GM19452 (cell line): ENCODE measurements around the gene TMEM269.
"Not testable (repeated sequence)": the region's sequence is repeated elsewhere in the genome, so short reads cannot be mapped to it uniquely, and the experiment has no call there.

ENCODE experiments used
- ATAC-seq: cut with Tn5 transposase; IDR thresholded peaks from one replicate; pipeline ENCODE4 v1.9.1; 2021; ENCODE audit not compliant: unreplicated experiment

TMEM269 gene

DNA sequence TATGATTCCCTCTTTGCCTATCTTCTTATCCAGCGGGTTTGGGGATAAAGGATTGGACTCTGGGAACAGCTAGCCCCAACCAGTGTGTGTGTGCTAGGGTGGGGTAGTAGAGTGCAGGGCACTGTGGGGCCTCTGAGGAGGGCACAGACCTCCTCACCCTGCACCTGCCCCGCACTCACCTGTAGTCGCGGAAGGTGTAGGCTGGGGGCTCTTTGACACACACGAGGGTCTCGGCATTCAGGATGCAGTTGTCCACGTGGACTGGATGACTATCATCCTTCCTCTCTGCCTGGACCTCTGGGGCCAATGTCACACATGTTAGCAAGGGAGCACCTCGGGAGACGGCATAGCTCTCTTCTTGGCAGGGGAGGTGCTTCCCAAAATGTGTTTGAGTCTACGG is 36.8 kb upstream of the TMEM269 start:
- no peak for ATAC-seq

DNA sequence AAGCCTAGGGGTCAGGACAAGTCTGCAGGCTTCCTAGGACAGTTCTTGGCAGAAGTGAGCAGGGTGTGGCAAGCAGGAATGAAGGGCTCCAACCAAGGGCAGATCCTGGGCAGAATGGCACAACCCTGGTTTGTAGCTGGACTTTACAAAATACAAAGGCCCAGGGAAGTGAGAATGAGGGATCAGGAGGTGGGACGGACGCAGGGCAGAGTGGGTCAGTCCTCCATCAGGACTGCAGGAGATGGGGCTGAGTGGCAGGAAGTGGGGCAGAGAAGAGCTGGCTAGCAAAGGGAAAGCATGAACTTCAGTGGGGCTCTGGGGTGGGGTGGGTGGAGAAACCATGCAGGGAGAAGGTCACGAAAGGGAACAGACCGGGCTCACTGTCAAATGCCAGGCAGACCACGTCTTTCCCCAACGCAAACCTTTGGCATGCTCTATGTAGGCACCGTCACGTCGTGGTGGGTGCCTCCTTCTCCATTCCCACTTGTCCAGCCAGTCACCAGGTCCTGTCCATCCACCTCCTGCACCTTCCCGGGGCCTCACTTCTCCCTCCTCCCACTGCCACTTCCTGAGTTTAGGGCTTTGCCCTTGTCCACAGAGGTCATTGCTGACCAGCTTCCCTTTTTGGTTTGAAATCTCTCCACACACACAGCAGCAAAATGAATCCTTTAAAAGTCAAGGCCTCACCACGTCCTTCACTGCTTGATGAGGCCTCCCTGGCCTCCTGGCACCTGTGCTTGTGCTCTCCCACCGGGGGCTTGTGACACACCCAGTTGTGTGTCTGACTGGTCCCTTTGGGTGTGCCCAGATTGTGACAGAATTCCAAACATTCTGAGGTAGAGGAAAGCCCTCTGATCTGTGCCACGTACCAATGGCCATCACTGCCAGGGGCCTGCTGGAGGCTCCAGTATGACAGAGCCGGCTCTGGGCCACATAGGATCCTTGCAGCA is 36.1 kb upstream of the TMEM269 start:
- ATAC-seq = no peak

DNA sequence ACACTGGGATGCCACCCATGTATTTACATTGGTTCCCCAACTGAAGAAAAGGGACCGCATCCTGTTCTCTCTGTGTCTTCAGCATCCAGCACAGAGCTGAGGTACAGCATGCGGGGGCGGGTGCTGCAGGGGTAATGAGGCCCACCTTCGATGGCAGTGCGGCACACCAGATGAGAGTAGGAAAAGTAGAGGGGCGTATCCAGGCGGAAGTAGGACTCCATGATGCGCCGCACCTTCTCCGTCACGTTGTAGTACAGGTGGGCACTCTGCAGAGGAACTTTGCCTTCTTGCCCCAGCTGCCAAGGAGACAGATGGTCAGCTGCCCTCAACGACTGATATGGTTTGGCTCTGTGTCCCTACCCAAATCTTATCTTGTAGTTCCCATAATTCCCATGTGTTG is 34.8 kb upstream of the TMEM269 start:
- ATAC-seq = no peak

DNA sequence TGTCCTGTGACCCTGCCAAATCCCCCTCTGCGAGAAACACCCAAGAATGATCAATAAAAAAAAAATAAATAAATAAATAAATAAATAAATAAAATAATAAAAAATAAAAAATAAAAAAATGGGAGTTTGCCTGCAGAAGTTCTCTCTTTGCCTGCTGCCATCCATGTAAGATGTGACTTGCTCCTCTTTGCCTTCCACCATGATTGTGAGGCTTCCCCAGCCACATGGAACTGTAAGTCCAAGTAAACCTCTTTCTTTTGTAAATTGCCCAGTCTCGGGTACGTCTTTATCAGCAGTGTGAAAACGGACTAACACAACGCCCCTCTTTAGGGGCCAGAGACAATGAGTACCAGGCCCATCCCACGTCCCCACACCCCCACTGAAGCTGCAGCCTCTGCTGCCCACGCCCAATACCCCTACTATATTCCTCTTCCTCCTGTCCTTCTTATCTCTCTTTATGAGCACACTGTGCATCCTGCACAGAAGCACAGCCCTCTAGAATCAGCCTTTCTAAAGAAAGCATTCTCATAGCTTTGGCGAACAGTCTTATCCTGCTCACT is 33.2 kb upstream of the TMEM269 start:
- ATAC-seq = not testable (repeated sequence)

DNA sequence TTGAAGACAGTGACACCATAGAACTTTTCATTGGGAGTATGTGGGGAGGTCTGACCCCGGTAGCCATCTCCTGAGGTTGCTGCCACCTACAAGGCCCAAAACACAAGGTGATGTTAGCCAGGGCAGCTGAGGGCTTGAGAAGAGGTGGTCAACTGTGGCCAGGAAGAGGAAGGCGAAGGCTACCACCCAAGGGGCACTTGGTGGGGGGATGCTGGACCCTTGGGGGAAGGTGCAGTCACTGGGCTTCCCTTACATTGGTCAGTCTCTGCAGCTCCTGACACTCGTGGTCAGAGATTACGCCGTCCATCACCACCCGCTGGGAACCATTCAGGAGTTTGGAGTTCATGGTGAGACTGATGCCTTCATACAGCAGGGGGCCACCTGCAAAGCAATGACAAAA is 32.5 kb upstream of the TMEM269 start:
- no peak for ATAC-seq

DNA sequence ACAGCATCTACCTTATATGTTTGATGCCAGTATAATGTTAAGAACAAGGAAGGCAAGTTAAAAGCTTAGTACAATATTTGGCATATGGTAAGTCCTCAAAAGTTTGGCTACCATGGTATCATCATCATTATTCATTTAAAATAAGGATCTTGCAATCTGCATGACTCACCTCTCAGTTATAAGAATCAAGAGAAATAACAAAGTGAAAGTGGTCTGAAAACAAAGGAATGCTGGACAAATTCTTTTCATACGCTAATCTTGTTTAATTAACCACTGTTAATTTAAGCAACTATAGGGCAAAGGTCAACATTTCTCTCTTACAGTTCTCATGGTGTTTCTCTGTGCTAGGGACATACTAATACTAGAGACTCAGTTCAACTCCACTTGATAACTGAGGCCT is 31.7 kb upstream of the TMEM269 start:
- ATAC-seq = no peak

DNA sequence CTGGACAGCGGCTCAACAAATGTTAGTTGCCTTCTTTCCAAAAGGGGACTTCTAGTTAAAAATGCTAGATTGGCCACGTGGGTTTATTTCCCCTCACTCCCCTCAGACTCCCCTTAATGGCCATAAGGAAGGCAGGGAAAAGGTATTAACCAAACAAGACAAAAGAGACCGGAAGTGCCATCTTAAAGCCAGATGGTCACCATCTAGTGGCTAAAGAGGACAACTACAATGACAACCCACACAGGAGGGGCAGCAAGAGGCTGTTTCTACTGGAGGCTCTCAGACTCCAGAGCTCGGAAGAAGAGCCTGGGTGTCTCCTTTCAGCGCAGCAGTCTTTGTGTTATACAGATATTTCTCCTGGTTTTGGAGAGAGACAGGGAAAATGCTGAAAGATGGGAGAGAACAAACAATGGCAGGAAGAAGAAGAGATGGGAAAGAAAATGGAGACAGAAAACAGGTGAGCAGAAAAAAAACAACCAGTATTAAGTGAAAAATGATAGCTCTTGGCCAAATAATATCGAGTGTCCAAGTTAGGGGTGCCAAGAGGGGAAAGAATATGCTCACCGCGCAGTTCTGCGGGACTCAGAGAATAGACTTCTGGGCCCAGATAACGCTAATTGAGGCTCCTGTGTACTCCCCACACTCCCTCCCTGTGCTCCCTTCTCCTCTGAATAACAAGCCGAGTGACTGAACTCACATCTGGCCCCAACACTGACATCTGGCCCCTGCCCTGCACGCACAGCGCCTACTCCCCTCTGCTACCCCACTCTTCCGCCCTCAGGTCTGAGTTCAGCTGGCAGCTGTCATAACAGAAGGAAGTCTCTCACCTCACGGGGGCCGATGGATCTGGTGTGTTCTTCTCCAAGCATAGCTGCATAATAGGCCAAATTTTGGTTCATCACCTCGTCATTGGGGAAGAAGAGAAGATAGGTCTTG is 27.6 kb upstream of the TMEM269 start:
- no peak for ATAC-seq

DNA sequence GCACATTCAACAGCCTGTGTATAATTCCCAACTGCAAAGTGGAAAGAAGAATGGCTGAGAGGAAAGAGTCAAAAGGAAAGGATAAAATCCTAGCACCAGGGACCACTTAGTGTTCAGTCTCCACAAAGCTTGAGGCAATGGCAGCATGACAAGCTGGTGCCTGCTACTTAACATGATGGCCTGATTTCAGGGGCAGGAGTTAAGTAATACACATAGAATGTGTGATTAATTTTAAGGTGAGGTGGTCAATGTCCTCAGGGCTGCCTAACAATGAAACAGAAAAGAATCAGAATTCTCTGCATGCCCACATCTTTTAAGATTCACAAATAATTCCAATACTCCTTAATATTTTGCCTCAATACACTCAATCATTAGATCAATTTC is 26.9 kb upstream of the TMEM269 start:
- no peak for ATAC-seq

DNA sequence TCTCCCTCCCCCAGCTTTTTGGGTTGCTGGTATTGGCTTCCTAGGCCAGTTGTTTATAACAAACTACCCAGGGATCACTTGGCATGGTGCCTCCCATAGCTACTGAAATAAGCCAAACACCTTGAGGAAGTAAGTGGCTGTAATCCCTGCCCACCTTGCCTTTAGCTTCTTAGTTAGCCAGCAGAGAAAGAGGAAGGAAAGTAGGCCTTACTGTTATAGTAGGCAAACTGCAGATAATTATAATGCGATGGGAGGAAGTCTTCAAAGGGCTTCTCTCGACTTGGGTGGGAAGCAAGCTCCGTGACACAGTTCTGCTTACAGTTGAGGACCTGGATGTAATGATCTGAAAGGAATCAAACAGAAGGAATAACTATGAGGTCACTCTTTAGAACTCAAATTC is 26.1 kb upstream of the TMEM269 start:
- no peak for ATAC-seq

DNA sequence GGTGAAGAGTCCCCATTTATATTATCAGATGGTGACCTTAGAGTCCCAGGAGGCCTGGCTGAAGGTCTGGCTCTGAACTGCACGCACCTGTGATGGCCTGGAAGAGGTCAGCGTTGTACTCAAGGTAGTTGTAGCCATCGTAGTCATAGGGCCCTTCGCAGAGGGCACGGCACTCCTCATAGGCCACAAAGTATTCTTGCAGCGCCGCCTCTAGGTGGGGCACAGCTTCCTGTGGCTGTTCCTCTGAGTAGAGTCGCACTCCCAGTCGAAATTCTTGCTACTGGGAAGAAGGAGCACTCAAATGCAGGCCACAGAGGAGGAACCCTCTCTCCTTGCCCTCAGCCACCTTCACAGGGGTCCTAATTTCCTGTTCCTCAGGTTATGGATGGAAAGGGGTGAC is 25.7 kb upstream of the TMEM269 start:
- no peak for ATAC-seq

DNA sequence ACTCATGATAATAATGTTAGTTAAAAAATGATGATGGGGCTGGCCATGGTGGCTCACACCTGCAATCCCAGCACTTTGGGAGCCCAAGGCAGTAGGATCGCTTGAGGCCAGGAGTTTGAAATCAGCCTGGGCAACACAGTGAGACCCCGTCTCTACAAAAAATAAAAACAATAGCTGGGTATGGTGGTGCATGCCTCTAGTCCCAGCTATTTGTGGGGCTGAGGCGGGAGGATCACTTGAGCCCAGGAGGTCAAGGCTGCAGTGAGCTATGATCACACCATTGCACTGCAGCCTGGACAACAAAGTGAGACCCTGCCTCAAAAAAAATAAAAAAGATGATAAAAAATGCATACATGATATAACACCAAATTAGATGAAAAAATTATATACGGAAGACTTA is 23.2 kb upstream of the TMEM269 start:
- no peak for ATAC-seq

DNA sequence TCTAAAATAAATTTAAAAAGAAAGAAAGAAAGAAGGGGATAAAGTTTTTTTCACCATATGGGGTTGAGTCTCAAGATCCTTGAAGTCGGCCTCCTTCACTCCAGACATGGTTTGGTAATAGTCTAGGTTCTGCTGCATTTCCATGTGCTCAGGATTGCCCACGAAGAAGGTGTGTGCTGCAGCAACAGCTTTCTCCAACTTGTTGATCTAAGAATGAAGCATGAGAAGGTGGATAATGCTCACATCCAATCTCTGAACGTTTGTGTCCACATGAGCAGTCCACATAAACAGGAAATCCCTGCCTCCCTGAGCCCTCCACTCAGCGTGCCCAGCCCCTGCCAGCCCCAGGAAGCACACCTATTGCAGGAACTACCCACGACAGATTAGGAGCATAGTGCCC is 22.5 kb upstream of the TMEM269 start:
- no peak for ATAC-seq

DNA sequence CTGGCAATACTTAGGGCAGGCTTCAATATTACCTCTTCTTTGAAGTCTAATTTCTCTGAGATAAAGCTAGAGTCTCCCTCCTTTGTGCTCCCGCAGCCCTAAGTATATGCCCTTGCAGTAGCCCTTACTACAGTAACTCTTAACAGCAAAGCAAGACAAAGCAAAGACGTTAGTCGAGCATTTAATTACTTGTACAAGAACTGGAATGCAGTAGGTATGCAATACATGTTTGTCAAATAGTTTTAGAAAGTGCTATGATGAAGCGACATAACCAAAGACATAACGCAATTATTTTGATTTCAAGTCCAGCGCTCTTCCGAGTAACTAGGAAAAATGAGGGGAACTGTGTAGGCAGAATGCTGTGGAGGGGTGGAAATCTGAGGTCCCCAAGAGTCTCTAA is 19.5 kb upstream of the TMEM269 start:
- ATAC-seq = no peak

DNA sequence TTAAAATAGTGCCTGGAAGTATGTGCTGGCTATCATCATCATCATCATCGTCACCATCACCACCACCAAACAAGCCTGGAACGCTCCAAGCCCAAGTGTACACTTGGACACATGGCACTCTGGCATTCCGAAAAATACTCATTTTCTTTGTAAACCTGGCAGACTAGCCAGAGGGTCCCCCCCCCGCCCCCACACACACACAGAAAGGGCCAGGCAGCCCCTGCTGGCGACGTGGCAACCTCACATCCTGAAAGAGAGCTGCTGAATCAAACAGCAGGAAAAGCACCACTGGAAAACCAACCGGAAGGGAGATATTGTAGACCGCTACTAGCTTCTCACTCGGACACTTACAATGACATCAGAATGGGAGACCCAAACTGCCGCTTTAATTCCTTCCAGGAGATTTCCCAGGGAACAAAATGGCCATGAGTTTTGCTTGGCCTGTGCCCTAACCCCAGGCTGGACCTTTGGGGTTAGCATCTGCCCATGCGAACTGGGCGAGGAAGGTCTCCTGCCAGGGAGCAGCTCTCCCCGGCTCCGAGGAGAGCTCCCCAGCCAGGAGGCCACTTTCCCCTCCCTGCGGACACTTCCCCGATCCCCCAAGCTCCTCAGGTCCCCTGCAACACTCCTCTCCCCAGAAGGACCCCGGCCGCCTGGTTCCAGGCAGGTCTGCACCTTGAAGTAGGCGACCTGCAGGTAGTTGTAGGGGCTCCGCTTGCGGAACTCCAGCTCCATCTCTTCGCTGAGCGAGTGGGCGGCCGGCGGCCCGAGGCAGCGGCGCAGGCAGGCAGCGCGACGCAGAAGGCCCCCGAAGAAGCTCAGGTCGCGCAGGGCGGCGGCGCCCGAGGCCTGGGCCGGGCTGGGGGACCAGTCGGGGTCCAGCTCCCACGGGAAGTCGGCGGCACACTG is 18.7 kb upstream of the TMEM269 start:
- ATAC-seq = peak; percentile 27

DNA sequence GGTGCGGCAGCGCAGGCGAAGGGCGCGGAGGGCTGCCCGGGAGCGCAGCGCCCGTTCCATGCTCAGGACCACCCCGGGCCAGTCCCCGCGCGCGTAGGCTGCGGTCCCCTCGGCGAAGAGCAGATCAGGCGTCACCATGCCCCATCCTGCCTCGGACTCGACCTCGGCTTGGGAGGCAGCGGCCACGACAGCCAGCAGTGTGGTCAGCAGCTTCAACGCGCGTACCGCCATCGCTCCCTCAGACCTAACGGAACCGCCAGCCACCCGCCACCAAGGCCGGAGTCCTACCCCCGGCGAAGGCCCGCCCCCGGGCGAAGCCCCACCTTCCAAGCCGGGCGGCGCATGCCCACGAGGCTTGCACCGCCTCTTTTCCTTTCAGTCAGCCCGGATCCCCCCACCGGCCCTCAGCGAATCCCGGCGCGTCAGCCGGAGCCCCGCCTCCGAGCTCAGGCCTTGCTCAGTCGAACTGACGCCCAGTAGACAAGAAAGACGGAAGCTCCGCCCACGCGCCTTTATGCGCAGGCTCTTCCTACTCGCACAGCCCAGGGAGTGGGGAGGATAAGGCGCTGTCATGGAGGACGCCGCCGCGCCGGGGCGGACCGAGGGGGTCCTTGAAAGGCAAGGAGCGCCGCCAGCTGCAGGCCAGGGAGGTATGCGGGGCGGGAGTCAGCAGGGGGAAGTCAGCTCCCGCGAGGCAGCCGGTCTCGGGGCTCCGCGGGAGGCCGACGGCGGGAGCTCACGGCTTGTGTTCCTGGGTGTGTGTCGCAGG is 17.9 kb upstream of the TMEM269 start, which contains the start of the genes C1orf50 and P3H1:
C1orf50 (plus strand) TSS at position 509 of the 769 bp plus-strand sequence; CDS start at position 572, 63 bp downstream.
P3H1 (minus strand) TSS at position 288 of the 769 bp plus-strand sequence; CDS start at position 231, 57 bp downstream.
- ATAC-seq = peak; percentile 84

DNA sequence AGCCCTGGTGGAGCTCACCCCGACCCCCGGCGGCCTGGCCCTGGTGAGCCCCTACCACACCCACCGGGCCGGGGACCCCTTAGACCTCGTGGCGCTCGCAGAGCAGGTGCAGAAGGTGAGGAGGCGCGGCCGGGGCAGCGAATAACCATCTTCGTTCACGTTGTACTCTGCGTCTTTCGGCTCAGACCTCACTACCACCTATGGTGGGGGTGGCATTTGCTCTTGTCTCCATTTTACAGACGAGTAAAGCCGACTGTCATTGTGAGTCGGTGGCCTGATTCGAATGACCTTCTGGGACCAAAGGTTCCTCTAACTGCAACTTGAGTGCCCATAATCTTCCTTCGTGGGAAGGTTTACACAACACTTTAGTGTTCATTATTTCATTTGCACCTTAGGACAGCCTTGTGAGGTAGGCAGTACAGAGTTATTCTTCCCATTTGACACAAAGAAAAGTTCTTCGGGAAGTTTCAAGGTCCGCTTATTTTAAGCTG is 17.2 kb upstream of the TMEM269 start:
- peak; percentile 13 for ATAC-seq

DNA sequence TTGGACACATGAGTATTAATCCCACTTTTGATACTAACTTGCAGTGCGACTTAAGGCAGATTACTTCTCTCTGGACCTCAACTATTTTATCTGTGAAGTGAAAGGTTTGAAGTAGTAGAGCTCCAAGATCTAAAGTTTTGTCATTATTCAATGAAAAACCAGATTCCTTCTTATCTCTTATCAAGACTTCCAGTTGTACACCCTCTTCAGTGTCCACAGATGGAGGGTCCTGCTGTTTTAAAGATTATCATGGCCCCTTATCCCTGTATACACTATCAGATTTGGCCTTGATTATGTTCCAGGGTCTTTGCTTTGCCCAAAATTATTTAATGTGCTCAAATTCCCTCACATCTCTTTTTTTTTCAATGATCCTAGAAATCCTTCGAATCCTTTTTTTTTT is 16.6 kb upstream of the TMEM269 start:
- no peak for ATAC-seq

DNA sequence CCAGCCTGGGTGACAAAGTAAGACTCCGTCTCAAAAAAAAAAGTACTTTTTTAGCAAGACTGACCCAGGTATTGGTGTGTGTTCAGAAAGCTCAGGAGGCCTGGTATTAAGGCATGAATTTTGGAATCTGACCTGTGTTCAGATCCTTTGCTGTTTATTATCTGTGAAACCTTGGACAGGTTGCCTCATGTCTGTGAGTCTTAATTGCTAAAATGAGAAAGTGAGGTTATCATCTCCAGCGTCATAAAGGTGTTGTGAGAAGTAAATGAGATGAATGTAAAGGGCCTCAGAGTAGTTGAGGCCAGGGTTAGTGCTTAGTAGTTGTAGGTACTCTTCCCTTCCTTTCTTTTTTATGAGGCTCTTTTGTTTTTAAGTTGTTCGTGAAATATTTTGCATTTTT is 15.0 kb upstream of the TMEM269 start:
- ATAC-seq = no peak

DNA sequence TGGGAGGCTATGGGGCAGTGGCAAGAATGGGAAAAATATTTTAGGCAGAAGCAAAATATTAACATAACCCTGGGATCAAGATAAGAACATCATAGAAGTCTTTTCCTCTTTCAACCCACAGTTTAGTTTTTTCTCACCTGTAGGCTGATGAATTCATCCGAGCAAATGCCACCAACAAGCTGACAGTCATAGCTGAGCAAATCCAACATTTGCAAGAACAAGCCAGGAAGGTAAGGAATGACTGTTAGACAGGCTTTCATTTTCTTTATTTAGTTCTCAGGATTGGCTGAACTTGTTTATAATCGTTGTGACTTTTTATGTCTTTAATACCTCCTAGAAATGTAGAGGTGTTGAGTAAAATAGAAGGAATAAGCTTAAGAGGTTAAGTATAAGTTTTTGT is 11.4 kb upstream of the TMEM269 start:
- ATAC-seq = no peak
